K562 (cell line): Measurements from ENCODE around the gene CTRL. TPM values are rescaled to one million over a fixed set of nuclear protein-coding genes. Genes with fewer than 3 reads are reported as not detected.

Experiments
- ATF1 ChIP-seq, 2 experiments: fragments of 450-650 bp in 1 of 2; IDR thresholded peaks; 2 replicates each; pipeline ENCODE4 v1.6.1; 2016; ENCODE audit warnings: missing compliant biosample characterization in 1 of 2, missing genetic modification characterization in 1 of 2
- CBX3 ChIP-seq, 2 experiments: IDR thresholded peaks; 1 replicate in 1 of 2; 2 replicates in 1 of 2; pipeline ENCODE4 v1.6.1; 2012; ENCODE audit warnings: inconsistent platforms in 2 of 2, low read length in 2 of 2, borderline replicate concordance in 1 of 2, control low read depth in 1 of 2
- CHCHD3 ChIP-seq: fragments of 250-450 bp; sonication (Bioruptor Pico); IDR thresholded peaks from 2 replicates; pipeline ENCODE4 v2.1.2; 2022; ENCODE audit warnings: mild to moderate bottlenecking
- FIP1L1 ChIP-seq: fragments of 200-400 bp; formaldehyde crosslinking; IDR thresholded peaks from 2 replicates; pipeline ENCODE4 v1.6.1; 2018; ENCODE audit warnings: mild to moderate bottlenecking, low read depth, low read length; ENCODE audit not compliant: poor library complexity, severe bottlenecking
- GTF2F1 ChIP-seq: IDR thresholded peaks from 2 replicates; pipeline ENCODE4 v1.6.1; 2011; ENCODE audit warnings: low read depth, low read length, improper control_type of control experiment
- HEY1 ChIP-seq: fragments of 250-450 bp; sonication (Bioruptor Pico); IDR thresholded peaks from 2 replicates; pipeline ENCODE4 v1.5.0; 2020; ENCODE audit warnings: mild to moderate bottlenecking, moderate library complexity, borderline replicate concordance
- PHB2 ChIP-seq: fragments of 450-650 bp; IDR thresholded peaks from 2 replicates; pipeline ENCODE4 v1.6.1; 2017; ENCODE audit warnings: low read depth
- SAFB2 ChIP-seq: fragments of 200-400 bp; formaldehyde crosslinking; IDR thresholded peaks from 2 replicates; pipeline ENCODE4 v1.6.1; 2018; ENCODE audit warnings: borderline replicate concordance, low read length, low read depth, moderate library complexity; ENCODE audit not compliant: severe bottlenecking
- SMARCA4 ChIP-seq: fragments of 450-650 bp; IDR thresholded peaks from 2 replicates; pipeline ENCODE4 v1.6.1; 2016
- SMARCE1 ChIP-seq: fragments of 450-650 bp; IDR thresholded peaks from 2 replicates; pipeline ENCODE4 v1.7.1; 2016; ENCODE audit warnings: mild to moderate bottlenecking
- STAT5B ChIP-seq: fragments of 250-450 bp; sonication (Bioruptor Pico); IDR thresholded peaks from 2 replicates; pipeline ENCODE4 v1.8.0; 2021; ENCODE audit warnings: mild to moderate bottlenecking, inconsistent platforms
- TSHZ1 ChIP-seq: fragments of 250-450 bp; sonication (Bioruptor Pico); IDR thresholded peaks from 2 replicates; pipeline ENCODE4 v1.4.0; 2020; ENCODE audit warnings: mild to moderate bottlenecking, moderate library complexity
- ZBED1 ChIP-seq: IDR thresholded peaks from 2 replicates; pipeline ENCODE4 v1.6.1; 2014
- ZNF445 ChIP-seq: fragments of 250-450 bp; sonication (Bioruptor Pico); IDR thresholded peaks from 2 replicates; pipeline ENCODE4 v1.4.0; 2020; ENCODE audit warnings: low read depth, mild to moderate bottlenecking, moderate library complexity
- polyA plus RNA-seq, 8 experiments: library from polyadenylated mRNA; depleted of rRNA in 4 of 8; stranded (reverse) in 5 of 8; unstranded in 3 of 8; fragments of >200 nt; fragmentation: Nextera tagmentation in 2 of 8; fragmentation: Illumina TruSeq in 1 of 8; extraction: Ambion mirVana in 2 of 8; extraction: Trizol in 1 of 8; gene quantifications; 2 replicates each; pipeline versions ENCODE4 v1.2.1 to v1.2.3, GENCODE V29; 2011 to 2014; ENCODE audit warnings: inconsistent platforms in 1 of 8, missing spikeins in 1 of 8
- total RNA-seq, 7 experiments: library from RNA; depleted of rRNA in 6 of 7; stranded (reverse); fragments of >200 nt in 6 of 7; fragmentation: Illumina TruSeq in 2 of 7; extraction: Trizol in 2 of 7; gene quantifications; 2 replicates each; pipeline versions ENCODE4 v1.2.1 to v1.2.3, GENCODE V29; 2011 to 2021; ENCODE audit warnings: low replicate concordance in 1 of 7
- TF ChIP-seq, protein P1 (sequence below): fragments of 450-650 bp; formaldehyde crosslinking; IDR thresholded peaks from 2 replicates; pipeline ENCODE4 v1.4.0; 2022; ENCODE audit warnings: missing genetic modification characterization
- TF ChIP-seq, protein P2 (sequence below): fragments of 450-650 bp; formaldehyde crosslinking; IDR thresholded peaks from 2 replicates; pipeline ENCODE4 v1.4.0; 2020; ENCODE audit warnings: mild to moderate bottlenecking, moderate library complexity
- TF ChIP-seq, protein P3 (sequence below): fragments of 250-450 bp; sonication (Bioruptor Pico); IDR thresholded peaks from 2 replicates; pipeline ENCODE4 v1.4.0; 2020

CTRL gene
- total and polyA plus RNA-seq, 9 of the 15 experiments (the other 6 are each of a cell fraction or from before 2014, with no cell fraction given) = 1.4 to 5.6 (median 2.5) TPM

GRCh38 chr16:67936124-67936879 is 4.6 kb upstream of the CTRL start, which contains the start of gene PSMB10 (continued):
- TF ChIP-seq, protein P1, sequence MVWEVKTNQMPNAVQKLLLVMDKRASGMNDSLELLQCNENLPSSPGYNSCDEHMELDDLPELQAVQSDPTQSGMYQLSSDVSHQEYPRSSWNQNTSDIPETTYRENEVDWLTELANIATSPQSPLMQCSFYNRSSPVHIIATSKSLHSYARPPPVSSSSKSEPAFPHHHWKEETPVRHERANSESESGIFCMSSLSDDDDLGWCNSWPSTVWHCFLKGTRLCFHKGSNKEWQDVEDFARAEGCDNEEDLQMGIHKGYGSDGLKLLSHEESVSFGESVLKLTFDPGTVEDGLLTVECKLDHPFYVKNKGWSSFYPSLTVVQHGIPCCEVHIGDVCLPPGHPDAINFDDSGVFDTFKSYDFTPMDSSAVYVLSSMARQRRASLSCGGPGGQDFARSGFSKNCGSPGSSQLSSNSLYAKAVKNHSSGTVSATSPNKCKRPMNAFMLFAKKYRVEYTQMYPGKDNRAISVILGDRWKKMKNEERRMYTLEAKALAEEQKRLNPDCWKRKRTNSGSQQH (CRISPR knock-in tag) = no peak
- TF ChIP-seq TSHZ1 = no peak
- TF ChIP-seq FIP1L1 = no peak
- TF ChIP-seq SMARCA4 = no peak
- TF ChIP-seq, protein P2, sequence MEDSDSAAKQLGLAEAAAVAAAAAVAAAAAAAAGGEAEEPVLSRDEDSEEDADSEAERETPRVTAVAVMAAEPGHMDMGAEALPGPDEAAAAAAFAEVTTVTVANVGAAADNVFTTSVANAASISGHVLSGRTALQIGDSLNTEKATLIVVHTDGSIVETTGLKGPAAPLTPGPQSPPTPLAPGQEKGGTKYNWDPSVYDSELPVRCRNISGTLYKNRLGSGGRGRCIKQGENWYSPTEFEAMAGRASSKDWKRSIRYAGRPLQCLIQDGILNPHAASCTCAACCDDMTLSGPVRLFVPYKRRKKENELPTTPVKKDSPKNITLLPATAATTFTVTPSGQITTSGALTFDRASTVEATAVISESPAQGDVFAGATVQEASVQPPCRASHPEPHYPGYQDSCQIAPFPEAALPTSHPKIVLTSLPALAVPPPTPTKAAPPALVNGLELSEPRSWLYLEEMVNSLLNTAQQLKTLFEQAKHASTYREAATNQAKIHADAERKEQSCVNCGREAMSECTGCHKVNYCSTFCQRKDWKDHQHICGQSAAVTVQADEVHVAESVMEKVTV (CRISPR knock-in tag) = no peak
- no peak for TF ChIP-seq PHB2
- no peak for TF ChIP-seq STAT5B (CRISPR knock-in tag)
- no peak; the same call in none of the 2 replicates for TF ChIP-seq SMARCE1
- no peak for TF ChIP-seq ZBED1
- TF ChIP-seq ATF1 (CRISPR knock-in tag; IDR thresholded peaks at IDR 0.05) = no peak
- TF ChIP-seq ATF1 (tag; IDR thresholded peaks at IDR 0.05) = 0 out of 2 replicates have a peak, but pooled peaks have one; percentile 3
- no peak for TF ChIP-seq GTF2F1
- TF ChIP-seq ZNF445 (CRISPR knock-in tag) = no peak
- TF ChIP-seq SAFB2 = no peak
- no peak for TF ChIP-seq CBX3 (IDR thresholded peaks at IDR 0.05; ENCODE audit: borderline replicate concordance in 1 of 2, low read length in 2 of 2)
- TF ChIP-seq, protein P3, sequence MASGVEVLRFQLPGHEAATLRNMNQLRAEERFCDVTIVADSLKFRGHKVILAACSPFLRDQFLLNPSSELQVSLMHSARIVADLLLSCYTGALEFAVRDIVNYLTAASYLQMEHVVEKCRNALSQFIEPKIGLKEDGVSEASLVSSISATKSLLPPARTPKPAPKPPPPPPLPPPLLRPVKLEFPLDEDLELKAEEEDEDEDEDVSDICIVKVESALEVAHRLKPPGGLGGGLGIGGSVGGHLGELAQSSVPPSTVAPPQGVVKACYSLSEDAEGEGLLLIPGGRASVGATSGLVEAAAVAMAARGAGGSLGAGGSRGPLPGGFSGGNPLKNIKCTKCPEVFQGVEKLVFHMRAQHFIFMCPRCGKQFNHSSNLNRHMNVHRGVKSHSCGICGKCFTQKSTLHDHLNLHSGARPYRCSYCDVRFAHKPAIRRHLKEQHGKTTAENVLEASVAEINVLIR (CRISPR knock-in tag) = no peak
- TF ChIP-seq HEY1 (CRISPR knock-in tag) = no peak
- TF ChIP-seq CHCHD3 = no peak
